Endothelial cell of umbilical vein (primary cell): ENCODE data around the gene ADAM22. TPM values are rescaled to one million over a fixed set of nuclear protein-coding genes. Genes with fewer than 3 reads are reported as not detected.

Experiments
- BruUV-seq: library from RNA; stranded (reverse); fragments of 400-500 nt; replicated peaks from 2 replicates; lab custom pipeline; 2021; lab: Mats Ljungman, UMichigan
- CTCF ChIA-PET: fragments of 300-600, 350-600 bp; sonication (Branson Sonifier 250); formaldehyde crosslinking; loops from one replicate; lab custom pipeline; 2021; ENCODE audit warnings: antibody characterized with exemption, inconsistent platforms; lab: Charles Lee
- POLR2A ChIA-PET: fragments of 300-600, 350-600 bp; sonication (Branson Sonifier 250); formaldehyde crosslinking; loops from one replicate; lab custom pipeline; 2021; ENCODE audit warnings: antibody characterized with exemption, inconsistent platforms; lab: Charles Lee
- DNase-seq: peaks from one replicate; pipeline ENCODE4 v3.0.0-alpha.2; 2011; ENCODE audit warnings: low read depth, low spot score
- FAIRE-seq: peaks from 2 replicates; lab custom pipeline; 2011; peaks lifted over from hg19 to GRCh38; lab: Jason Lieb, UNC
- H2AFZ ChIP-seq: 2 replicates; pipeline ENCODE4 v1.6.0; 2012; ENCODE audit warnings: low read depth, low read length, control low read depth, inconsistent platforms
- H3K27ac ChIP-seq: 2 replicates; pipeline ENCODE4 v1.5.1; 2011; ENCODE audit warnings: low read depth, mild to moderate bottlenecking, control low read depth, low read length, moderate library complexity; ENCODE audit not compliant: insufficient read depth
- H3K27me3 ChIP-seq, 2 experiments: 2 replicates each; pipeline versions ENCODE4 v1.6.0 to v1.6.1; 2011; ENCODE audit warnings: low read length in 2 of 2, mixed read lengths in 1 of 2; ENCODE audit not compliant: control insufficient read depth in 2 of 2, insufficient read depth in 2 of 2
- H3K36me3 ChIP-seq, 2 experiments: 2 replicates in 1 of 2; 3 replicates in 1 of 2; pipeline ENCODE4 v1.5.1; 2011; ENCODE audit warnings: low read length in 2 of 2, mild to moderate bottlenecking in 1 of 2, moderate library complexity in 1 of 2; ENCODE audit not compliant: control insufficient read depth in 2 of 2, insufficient read depth in 2 of 2; ENCODE audit errors: extremely low read depth in 1 of 2
- H3K4me1 ChIP-seq: 3 replicates; pipeline ENCODE4 v1.5.1; 2011; ENCODE audit warnings: mild to moderate bottlenecking, low read length; ENCODE audit not compliant: control insufficient read depth, insufficient read depth; ENCODE audit errors: extremely low read depth
- H3K4me2 ChIP-seq: 2 replicates; pipeline ENCODE4 v1.6.1; 2011; ENCODE audit warnings: low read length, control low read depth, mixed read lengths; ENCODE audit not compliant: insufficient read depth
- H3K4me3 ChIP-seq, 3 experiments: fragments of 200-600 bp in 1 of 3; sonication (generic), shearing (Covaris generic) in 1 of 3; replicated peaks in 1 of 3; 2 replicates each; pipeline ENCODE4 v1.5.1; 2011 to 2016; ENCODE audit warnings: control low read depth in 3 of 3, low read length in 3 of 3, mild to moderate bottlenecking in 2 of 3, inconsistent platforms in 1 of 3, low read depth in 1 of 3, moderate library complexity in 1 of 3; ENCODE audit not compliant: insufficient read depth in 1 of 3
- H3K79me2 ChIP-seq: 2 replicates; pipeline ENCODE4 v1.6.0; 2012; ENCODE audit warnings: low read length, inconsistent platforms; ENCODE audit not compliant: control insufficient read depth, insufficient read depth
- H3K9ac ChIP-seq: replicated peaks from 2 replicates; pipeline ENCODE3; 2011; ENCODE audit warnings: low read length, control low read depth; ENCODE audit not compliant: insufficient read depth; ENCODE audit errors: extremely low read depth
- H3K9me1 ChIP-seq: replicated peaks from 3 replicates; pipeline ENCODE4 v1.6.0; 2011; ENCODE audit warnings: mild to moderate bottlenecking, low read length; ENCODE audit not compliant: control insufficient read depth, insufficient read depth; ENCODE audit errors: extremely low read depth
- H3K9me3 ChIP-seq: replicated peaks from 2 replicates; pipeline ENCODE4 v1.5.1; 2012; ENCODE audit warnings: low read length, inconsistent platforms; ENCODE audit not compliant: control insufficient read depth, insufficient read depth
- H4K20me1 ChIP-seq: replicated peaks from 2 replicates; pipeline ENCODE3; 2011; ENCODE audit warnings: mild to moderate bottlenecking, low read length; ENCODE audit not compliant: control insufficient read depth, insufficient read depth; ENCODE audit errors: extremely low read depth
- EZH2 ChIP-seq: IDR thresholded peaks from 2 replicates; pipeline ENCODE4 v1.6.1; 2012; ENCODE audit warnings: borderline replicate concordance, low read depth, mild to moderate bottlenecking, moderate library complexity, low read length, inconsistent platforms; ENCODE audit not compliant: severe bottlenecking
- FOS ChIP-seq: IDR thresholded peaks from 2 replicates; pipeline ENCODE4 v1.6.1; 2011; ENCODE audit warnings: mild to moderate bottlenecking, low read length, moderate library complexity, borderline replicate concordance; ENCODE audit not compliant: insufficient read depth
- GATA2 ChIP-seq: IDR thresholded peaks from 2 replicates; pipeline ENCODE4 v1.7.0; 2011; ENCODE audit warnings: low read depth, mild to moderate bottlenecking, moderate library complexity, mixed read lengths, low read length; ENCODE audit not compliant: insufficient read length, insufficient read depth
- JUN ChIP-seq: IDR thresholded peaks from 2 replicates; pipeline ENCODE4 v1.6.1; 2011; ENCODE audit warnings: borderline replicate concordance, low read depth; ENCODE audit not compliant: insufficient read length, insufficient read depth
- MYC ChIP-seq: IDR thresholded peaks from one replicate; pipeline ENCODE4 v1.6.1; 2011; ENCODE audit warnings: mild to moderate bottlenecking, low read depth, low read length
- POLR2A ChIP-seq: IDR thresholded peaks from 2 replicates; pipeline ENCODE4 v1.6.1; 2012; ENCODE audit warnings: low read depth, mild to moderate bottlenecking, control low read depth, low read length
- POLR2AphosphoS5 ChIP-seq: IDR thresholded peaks from 2 replicates; pipeline ENCODE4 v1.6.1; 2012; ENCODE audit warnings: low read depth, mild to moderate bottlenecking, control low read depth, low read length, moderate library complexity; ENCODE audit not compliant: insufficient read depth
- dilution Hi-C: fragments of 300-500 bp; cut with MboI; formaldehyde crosslinking; loops from one replicate; pipeline ENCODE4 v1.15.0; 2019; ENCODE audit warnings: low sequenced_read_pairs; ENCODE audit not compliant: extremely low pct_ligation_motif_present
- intact Hi-C: fragments of 100-400 bp; cut with micrococcal nuclease; formaldehyde crosslinking; loops from one replicate; pipeline ENCODE4 v1.10.0; 2022
- polyA plus RNA-seq, 4 experiments: library from polyadenylated mRNA; depleted of rRNA in 3 of 4; stranded (reverse) in 3 of 4; unstranded in 1 of 4; fragments of >200 nt; gene quantifications; 2 replicates each; pipeline versions ENCODE4 v1.2.1 to v1.2.3, GENCODE V29; 2011 to 2012; ENCODE audit warnings: missing spikeins in 1 of 4
- total RNA-seq: library from RNA; stranded (reverse); gene quantifications from 2 replicates; pipeline ENCODE4 v1.2.3, GENCODE V29; 2021
- TF ChIP-seq, protein P1 (sequence below), 2 donors: IDR thresholded peaks; 1 replicate in 1 of 2; 2 replicates in 1 of 2; pipeline ENCODE4 v1.5.1; 2011; ENCODE audit warnings: low read length in 2 of 2, mild to moderate bottlenecking in 2 of 2, moderate library complexity in 2 of 2, control low read depth in 1 of 2, inconsistent platforms in 1 of 2, low read depth in 1 of 2; ENCODE audit not compliant: insufficient read depth in 1 of 2; ENCODE audit errors: extremely low read depth in 1 of 2
- TF ChIP-seq, protein P2 (sequence below): IDR thresholded peaks from 2 replicates; pipeline ENCODE4 v1.6.1; 2011; ENCODE audit not compliant: insufficient read depth, insufficient read length

ADAM22 gene
- total and polyA plus RNA-seq, 2 donors (not counting 3 experiments of a cell fraction or from before 2014, with no cell fraction given): 0.33 to 0.53 TPM

- H3K79me2 ChIP-seq: no peaks in the 10 kb centered on the region
- ChIA-PET CTCF (interaction anchor here (1.8 kb wide), 1 partner anchor 9 kb away, joined by 5 read pairs; no protein-coding TSS in a partner anchor), POLR2A (no interaction called here)
Measured at GRCh38 chr7:88233828-88234227, 299.8 kb downstream of the ADAM22 start.

GRCh38 chr7:88239852-88240251 is 305.8 kb downstream of the ADAM22 start:
- Histone ChIP-seq H3K27ac (no peak overlapping the region), H3K4me1 (no peaks in the 10 kb centered on the region), H4K20me1 (no peaks in the 10 kb centered on the region), H3K9me3 (no peaks in the 10 kb centered on the region), H2AFZ (no peak overlapping the region), H3K9ac (no peak overlapping the region), H3K36me3 (no peaks in the 10 kb centered on the region), H3K9me1 (no peaks in the 10 kb centered on the region), H3K27me3 (no peaks in the 10 kb centered on the region), H3K79me2 (no peaks in the 10 kb centered on the region), H3K4me2 (no peak overlapping the region), H3K4me3 (no peak overlapping the region)
- ChIA-PET CTCF (no interaction called here), POLR2A (no interaction called here)
- DNase-seq (no peak), FAIRE-seq (no peak)
- TF ChIP-seq, protein P1, sequence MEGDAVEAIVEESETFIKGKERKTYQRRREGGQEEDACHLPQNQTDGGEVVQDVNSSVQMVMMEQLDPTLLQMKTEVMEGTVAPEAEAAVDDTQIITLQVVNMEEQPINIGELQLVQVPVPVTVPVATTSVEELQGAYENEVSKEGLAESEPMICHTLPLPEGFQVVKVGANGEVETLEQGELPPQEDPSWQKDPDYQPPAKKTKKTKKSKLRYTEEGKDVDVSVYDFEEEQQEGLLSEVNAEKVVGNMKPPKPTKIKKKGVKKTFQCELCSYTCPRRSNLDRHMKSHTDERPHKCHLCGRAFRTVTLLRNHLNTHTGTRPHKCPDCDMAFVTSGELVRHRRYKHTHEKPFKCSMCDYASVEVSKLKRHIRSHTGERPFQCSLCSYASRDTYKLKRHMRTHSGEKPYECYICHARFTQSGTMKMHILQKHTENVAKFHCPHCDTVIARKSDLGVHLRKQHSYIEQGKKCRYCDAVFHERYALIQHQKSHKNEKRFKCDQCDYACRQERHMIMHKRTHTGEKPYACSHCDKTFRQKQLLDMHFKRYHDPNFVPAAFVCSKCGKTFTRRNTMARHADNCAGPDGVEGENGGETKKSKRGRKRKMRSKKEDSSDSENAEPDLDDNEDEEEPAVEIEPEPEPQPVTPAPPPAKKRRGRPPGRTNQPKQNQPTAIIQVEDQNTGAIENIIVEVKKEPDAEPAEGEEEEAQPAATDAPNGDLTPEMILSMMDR (IDR thresholded peaks at IDR 0.05; ENCODE audit: extremely low read depth in 1 of 2, insufficient read depth in 1 of 2, low read depth in 1 of 2, low read length in 2 of 2): no peak
- no peak for TF ChIP-seq GATA2
- no peak for TF ChIP-seq POLR2A
- TF ChIP-seq, protein P2, sequence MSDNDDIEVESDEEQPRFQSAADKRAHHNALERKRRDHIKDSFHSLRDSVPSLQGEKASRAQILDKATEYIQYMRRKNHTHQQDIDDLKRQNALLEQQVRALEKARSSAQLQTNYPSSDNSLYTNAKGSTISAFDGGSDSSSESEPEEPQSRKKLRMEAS: no peak
- TF ChIP-seq FOS: no peak
- no peak for TF ChIP-seq JUN
- no peak for TF ChIP-seq POLR2AphosphoS5
- TF ChIP-seq MYC: no peak
- no peak for TF ChIP-seq EZH2
- intact Hi-C loops: loop anchor here (10.0 kb wide), 1 partner anchor 1875 kb away; no protein-coding TSS in a partner anchor
- BruUV-seq: no TSS peak
- dilution Hi-C loops: no loop called here

More at GRCh38 chr7:88233828-88234227, 299.8 kb downstream of the ADAM22 start:
- no peak for FAIRE-seq
- Histone ChIP-seq H3K36me3 (no peaks in the 10 kb centered on the region), H3K9me3 (no peaks in the 10 kb centered on the region), H3K9me1 (no peaks in the 10 kb centered on the region), H3K27me3 (no peaks in the 10 kb centered on the region), H4K20me1 (no peaks in the 10 kb centered on the region), H3K9ac (no peak overlapping the region), H3K27ac (no peak overlapping the region), H2AFZ (no peak overlapping the region), H3K4me2 (no peak overlapping the region), H3K4me1 (no peaks in the 10 kb centered on the region), H3K4me3 (no peak overlapping the region)
- dilution Hi-C loops (no loop called here), intact Hi-C loops (no loop called here)
- BruUV-seq: no TSS peak
- no peak for DNase-seq
- TF ChIP-seq FOS: no peak
- TF ChIP-seq GATA2: no peak
